A673 (cell line): ENCODE measurements around the gene HIC2. TPM values are rescaled to one million over a fixed set of nuclear protein-coding genes. Genes with fewer than 3 reads are reported as not detected.

Experiments used
- BruUV-seq: library from RNA; stranded (reverse); fragments of 400-500 nt; replicated peaks from 2 replicates; lab custom pipeline; 2021; lab: Mats Ljungman, UMichigan
- CTCF ChIA-PET: fragments of 300-600 bp; sonication (Branson Sonifier 250); formaldehyde crosslinking; loops from one replicate; lab custom pipeline; 2022; ENCODE audit warnings: antibody characterized with exemption; lab: Charles Lee
- POLR2A ChIA-PET: fragments of 300-600 bp; sonication (Branson Sonifier 250); formaldehyde crosslinking; loops from one replicate; lab custom pipeline; 2022; ENCODE audit warnings: antibody characterized with exemption; ENCODE audit not compliant: low non-redundant PET; lab: Charles Lee
- DNase-seq: peaks from one replicate; pipeline ENCODE4 v3.0.0-alpha.2; 2015; ENCODE audit warnings: low spot score
- H3K27ac ChIP-seq: fragments of 200-600 bp; sonication (generic); 2 replicates; pipeline ENCODE4 v1.5.1; 2016; ENCODE audit warnings: mixed run types, low read depth, mild to moderate bottlenecking, mixed read lengths, antibody characterized with exemption, low read length; ENCODE audit not compliant: poor library complexity, severe bottlenecking
- H3K27me3 ChIP-seq: fragments of 200-600 bp; sonication (generic); replicated peaks from 2 replicates; pipeline ENCODE4 v1.6.1; 2017; ENCODE audit warnings: mixed run types, low read depth, mild to moderate bottlenecking, mixed read lengths, antibody characterized with exemption, low read length; ENCODE audit not compliant: insufficient read depth, poor library complexity
- H3K36me3 ChIP-seq: fragments of 200-600 bp; sonication (generic); 2 replicates; pipeline ENCODE4 v1.6.1; 2016; ENCODE audit warnings: mixed run types, mild to moderate bottlenecking, mixed read lengths, antibody characterized with exemption, low read length; ENCODE audit not compliant: insufficient read depth, poor library complexity, severe bottlenecking
- H3K4me1 ChIP-seq: fragments of 200-600 bp; sonication (generic); 2 replicates; pipeline ENCODE4 v1.6.1; 2017; ENCODE audit warnings: mixed run types, mild to moderate bottlenecking, mixed read lengths, antibody characterized with exemption, low read length; ENCODE audit not compliant: insufficient read depth, poor library complexity, severe bottlenecking
- H3K4me3 ChIP-seq: fragments of 200-600 bp; sonication (generic); 2 replicates; pipeline ENCODE4 v1.5.1; 2016; ENCODE audit warnings: low read depth, mixed run types, mild to moderate bottlenecking, mixed read lengths, low read length; ENCODE audit not compliant: poor library complexity, severe bottlenecking
- H3K9me3 ChIP-seq: fragments of 200-600 bp; sonication (generic); 2 replicates; pipeline ENCODE4 v1.6.1; 2016; ENCODE audit warnings: mixed run types, low read depth, mild to moderate bottlenecking, mixed read lengths, antibody characterized with exemption, low read length; ENCODE audit not compliant: poor library complexity, severe bottlenecking
- EZH2 ChIP-seq: fragments of 200-600 bp; sonication (generic); IDR thresholded peaks from 2 replicates; pipeline ENCODE4 v1.6.1; 2017; ENCODE audit warnings: borderline replicate concordance, low read depth, mild to moderate bottlenecking, mixed read lengths, antibody characterized with exemption, low read length; ENCODE audit not compliant: poor library complexity, severe bottlenecking
- intact Hi-C: fragments of 100-400 bp; cut with micrococcal nuclease; formaldehyde crosslinking; loops from one replicate; pipeline ENCODE4 v1.10.0; 2022; ENCODE audit not compliant: unreplicated experiment
- total RNA-seq: library from RNA; stranded (reverse); gene quantifications from 2 replicates; pipeline ENCODE4 v1.2.3, GENCODE V29; 2021
- TF ChIP-seq, protein P1 (sequence below): fragments of 300-800, 200-600 bp; sonication (generic); conservative IDR thresholded peaks from 2 replicates; pipeline ENCODE4 v1.5.1; 2017; ENCODE audit warnings: low read depth, mild to moderate bottlenecking, antibody characterized with exemption, low read length, moderate library complexity, mixed read lengths

Gene HIC2
- total RNA-seq, 1 experiment from 2014 or later, result 11.3 TPM

DNA sequence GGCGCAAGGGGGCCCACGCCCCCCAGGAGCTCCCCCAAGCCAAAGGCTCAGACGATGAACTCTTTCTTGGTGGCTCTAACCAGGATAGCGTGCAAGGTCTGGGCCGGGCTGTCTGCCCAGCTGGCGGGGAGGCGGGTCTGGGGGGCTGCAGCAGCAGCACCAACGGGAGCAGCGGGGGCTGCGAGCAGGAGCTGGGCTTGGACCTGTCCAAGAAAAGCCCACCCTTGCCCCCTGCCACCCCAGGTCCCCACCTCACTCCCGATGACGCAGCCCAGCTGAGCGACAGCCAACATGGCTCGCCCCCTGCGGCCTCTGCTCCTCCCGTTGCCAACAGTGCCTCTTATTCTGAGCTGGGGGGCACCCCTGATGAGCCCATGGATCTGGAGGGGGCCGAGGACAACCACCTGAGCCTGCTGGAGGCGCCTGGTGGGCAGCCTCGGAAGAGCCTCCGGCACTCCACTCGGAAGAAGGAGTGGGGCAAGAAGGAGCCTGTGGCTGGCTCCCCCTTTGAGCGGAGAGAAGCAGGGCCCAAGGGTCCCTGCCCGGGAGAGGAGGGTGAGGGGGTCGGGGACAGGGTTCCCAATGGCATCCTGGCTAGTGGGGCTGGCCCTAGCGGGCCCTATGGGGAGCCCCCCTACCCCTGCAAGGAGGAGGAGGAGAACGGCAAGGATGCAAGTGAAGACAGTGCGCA, 28.4 kb downstream of the HIC2 start:
- no TSS peak for BruUV-seq

DNA sequence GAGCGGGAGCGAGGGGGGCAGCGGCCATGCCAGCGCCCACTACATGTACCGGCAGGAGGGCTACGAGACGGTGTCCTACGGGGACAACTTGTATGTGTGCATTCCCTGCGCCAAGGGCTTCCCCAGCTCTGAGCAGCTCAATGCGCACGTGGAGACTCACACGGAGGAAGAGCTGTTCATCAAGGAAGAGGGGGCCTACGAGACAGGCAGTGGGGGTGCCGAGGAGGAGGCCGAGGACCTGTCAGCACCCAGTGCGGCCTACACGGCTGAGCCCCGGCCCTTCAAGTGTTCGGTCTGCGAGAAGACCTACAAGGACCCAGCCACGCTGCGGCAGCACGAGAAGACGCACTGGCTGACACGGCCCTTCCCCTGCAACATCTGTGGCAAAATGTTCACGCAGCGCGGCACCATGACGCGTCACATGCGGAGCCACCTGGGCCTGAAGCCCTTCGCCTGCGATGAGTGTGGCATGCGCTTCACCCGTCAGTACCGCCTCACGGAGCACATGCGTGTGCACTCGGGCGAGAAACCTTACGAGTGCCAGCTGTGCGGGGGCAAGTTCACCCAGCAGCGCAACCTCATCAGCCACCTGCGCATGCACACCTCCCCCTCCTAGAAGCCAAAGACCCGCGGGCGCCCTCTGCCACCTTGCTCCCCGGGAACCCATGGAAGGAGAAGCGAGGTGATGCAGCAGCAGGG, 29.1 kb downstream of the HIC2 start:
- ChIA-PET POLR2A (no interaction called here), CTCF (no interaction called here)
- intact Hi-C loops, result no loop called here
- no TSS peak for BruUV-seq
- Histone ChIP-seq H3K36me3 (peaks cover 7% of the 10 kb centered on the region), H3K4me3 (no peak overlapping the region), H3K9me3 (no peaks in the 10 kb centered on the region), H3K27ac (no peak overlapping the region), H3K4me1 (no peaks in the 10 kb centered on the region), H3K27me3 (no peaks in the 10 kb centered on the region)
- TF ChIP-seq, protein P1, sequence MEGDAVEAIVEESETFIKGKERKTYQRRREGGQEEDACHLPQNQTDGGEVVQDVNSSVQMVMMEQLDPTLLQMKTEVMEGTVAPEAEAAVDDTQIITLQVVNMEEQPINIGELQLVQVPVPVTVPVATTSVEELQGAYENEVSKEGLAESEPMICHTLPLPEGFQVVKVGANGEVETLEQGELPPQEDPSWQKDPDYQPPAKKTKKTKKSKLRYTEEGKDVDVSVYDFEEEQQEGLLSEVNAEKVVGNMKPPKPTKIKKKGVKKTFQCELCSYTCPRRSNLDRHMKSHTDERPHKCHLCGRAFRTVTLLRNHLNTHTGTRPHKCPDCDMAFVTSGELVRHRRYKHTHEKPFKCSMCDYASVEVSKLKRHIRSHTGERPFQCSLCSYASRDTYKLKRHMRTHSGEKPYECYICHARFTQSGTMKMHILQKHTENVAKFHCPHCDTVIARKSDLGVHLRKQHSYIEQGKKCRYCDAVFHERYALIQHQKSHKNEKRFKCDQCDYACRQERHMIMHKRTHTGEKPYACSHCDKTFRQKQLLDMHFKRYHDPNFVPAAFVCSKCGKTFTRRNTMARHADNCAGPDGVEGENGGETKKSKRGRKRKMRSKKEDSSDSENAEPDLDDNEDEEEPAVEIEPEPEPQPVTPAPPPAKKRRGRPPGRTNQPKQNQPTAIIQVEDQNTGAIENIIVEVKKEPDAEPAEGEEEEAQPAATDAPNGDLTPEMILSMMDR, result no peak
- TF ChIP-seq EZH2, result no peak
- DNase-seq, result no peak

More for the DNA sequence above, 28.4 kb downstream of the HIC2 start:
- no peak for DNase-seq
- no peaks in the 10 kb centered on the region for H3K4me1 ChIP-seq
- intact Hi-C loops, result no loop called here
- no peak overlapping the region for H3K4me3 ChIP-seq
- H3K27me3 ChIP-seq, result no peaks in the 10 kb centered on the region
- POLR2A ChIA-PET, result no interaction called here
- CTCF ChIA-PET, result no interaction called here
- peaks cover 7% of the 10 kb centered on the region for H3K36me3 ChIP-seq
- TF ChIP-seq, protein P1, result no peak
- TF ChIP-seq EZH2, result no peak
- no peak overlapping the region for H3K27ac ChIP-seq
- no peaks in the 10 kb centered on the region for H3K9me3 ChIP-seq

DNA sequence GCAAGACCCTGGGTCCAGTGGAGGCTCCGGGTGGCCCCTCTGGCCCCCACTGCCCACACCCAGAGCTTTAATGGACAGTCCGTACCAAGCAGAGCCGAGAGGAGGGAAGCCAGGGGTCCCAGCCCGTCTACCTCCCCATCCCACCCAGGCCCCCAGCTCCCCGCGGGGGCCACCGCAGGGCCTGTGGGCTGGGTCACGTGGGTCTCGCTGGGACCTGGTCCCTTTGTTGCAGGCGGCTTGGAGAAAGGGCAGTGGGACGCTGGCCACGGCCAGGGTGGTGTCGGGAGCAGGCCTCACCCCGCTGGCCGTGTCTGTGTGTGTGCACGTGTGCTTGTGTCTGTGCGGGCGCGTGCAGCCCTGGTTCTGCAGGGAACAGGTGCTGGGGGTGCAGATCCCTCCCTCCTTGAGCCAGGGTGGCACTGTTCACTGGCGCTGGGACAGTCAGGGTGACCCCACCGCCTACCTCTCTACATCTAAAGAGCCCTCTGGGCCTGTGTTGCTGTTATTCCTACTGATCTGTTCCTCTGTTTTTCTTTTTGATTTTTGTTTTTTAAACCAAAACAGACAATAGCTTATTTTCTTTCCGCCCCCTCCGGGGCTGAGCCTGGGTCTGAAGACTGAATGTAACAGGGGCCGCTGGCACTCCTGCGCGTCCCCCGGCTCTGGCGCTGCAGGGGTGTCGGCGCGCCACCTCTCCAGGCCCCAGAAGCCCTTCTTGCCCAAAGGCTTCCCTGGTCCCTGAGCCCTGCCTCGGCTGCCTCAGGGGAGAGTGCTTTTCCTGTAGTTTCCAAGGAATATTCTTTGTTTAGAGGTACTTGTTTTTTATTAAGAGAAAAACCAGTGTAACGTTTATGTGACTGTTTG, 29.9 kb downstream of the HIC2 start:
- Histone ChIP-seq H3K4me1 (no peaks in the 10 kb centered on the region), H3K36me3 (peaks cover 7% of the 10 kb centered on the region), H3K27me3 (no peaks in the 10 kb centered on the region), H3K4me3 (no peak overlapping the region), H3K27ac (no peak overlapping the region), H3K9me3 (no peaks in the 10 kb centered on the region)
- DNase-seq, result no peak
- ChIA-PET CTCF (no interaction called here), POLR2A (no interaction called here)
- BruUV-seq, result no TSS peak
- intact Hi-C loops, result no loop called here
- TF ChIP-seq EZH2, result no peak
- TF ChIP-seq, protein P1, result no peak
